CD4-positive, alpha-beta T cell treated with Interleukin-1 beta for 1 hour (primary cell): ENCODE results near the gene PEG3.
"Not testable (repeated sequence)": the region's sequence is repeated elsewhere in the genome, so short reads cannot be mapped to it uniquely, and the experiment has no call there.

ENCODE experiments used
- DNase-seq, 2 donors: peaks; one replicate each; pipeline ENCODE4 v3.0.0-alpha.2; 2020 to 2022

The PEG3 gene

GRCh38 chr19:56840451-56841192 lies at the start of gene PEG3, which contains the start of gene ZIM2:
TSS of gene PEG3 (minus strand) at chr19:56840726. CDS start at chr19:56824655, 16,071 bp downstream.
TSS of gene ZIM2 (minus strand) at chr19:56840726. CDS start at chr19:56824277, 16,449 bp downstream.
- DNase-seq: no peak

GRCh38 chr19:56885173-56885985 lies 44.9 kb upstream of the PEG3 start:
- no peak for DNase-seq

GRCh38 chr19:56884441-56884840 lies 43.9 kb upstream of the PEG3 start:
- DNase-seq: no peak

- no peak for DNase-seq
Measured at GRCh38 chr19:56880592-56881190, 40.2 kb upstream of the PEG3 start.

GRCh38 chr19:56877069-56877715 lies 36.7 kb upstream of the PEG3 start:
- DNase-seq: no peak

GRCh38 chr19:56875717-56876116 lies 35.2 kb upstream of the PEG3 start:
- no peak for DNase-seq

GRCh38 chr19:56874530-56874929 lies 34.0 kb upstream of the PEG3 start:
- no peak for DNase-seq

- no peak for DNase-seq
Measured at GRCh38 chr19:56873493-56873892, 33.0 kb upstream of the PEG3 start.

- no peak for DNase-seq
Measured at GRCh38 chr19:56869886-56870285, 29.4 kb upstream of the PEG3 start.

GRCh38 chr19:56868446-56868845 lies 27.9 kb upstream of the PEG3 start:
- DNase-seq: no peak

GRCh38 chr19:56866538-56866937 lies 26.0 kb upstream of the PEG3 start:
- no peak for DNase-seq

GRCh38 chr19:56864443-56865125 lies 24.1 kb upstream of the PEG3 start:
- DNase-seq: no peak

- no peak for DNase-seq
Measured at GRCh38 chr19:56862741-56863140, 22.2 kb upstream of the PEG3 start.

- DNase-seq: not testable (repeated sequence)
Measured at GRCh38 chr19:56860409-56860808, 19.9 kb upstream of the PEG3 start.

GRCh38 chr19:56858026-56858425 lies 17.5 kb upstream of the PEG3 start:
- DNase-seq: no peak

- DNase-seq: no peak
Measured at GRCh38 chr19:56856822-56857221, 16.3 kb upstream of the PEG3 start.

GRCh38 chr19:56852361-56852760 lies 11.8 kb upstream of the PEG3 start:
- DNase-seq: not testable (repeated sequence)

- no peak for DNase-seq
Measured at GRCh38 chr19:56848166-56848565, 7.6 kb upstream of the PEG3 start.

GRCh38 chr19:56842412-56842811 lies 1.9 kb upstream of the PEG3 start:
- no peak for DNase-seq

GRCh38 chr19:56841193-56841543 lies 642 bp upstream of the PEG3 start:
- DNase-seq: no peak

GRCh38 chr19:56839652-56840450 lies 675 bp downstream of the PEG3 start:
- peak; percentile 9 to 65 for DNase-seq
